Body of pancreas (tissue), 4 donors: ENCODE data around the gene ELOB. TPM values are rescaled to one million over a fixed set of nuclear protein-coding genes. Genes with fewer than 3 reads are reported as not detected.

Experiments used
- ATAC-seq: fragments of 150-250 bp; one replicate; pipeline ENCODE4 v1.9.1; 2016
- DNase-seq, 4 donors: peaks; one replicate each; pipeline ENCODE4 v3.0.0-alpha.2; 2019
- H3K27ac ChIP-seq, 4 donors: fragments of 200-600 bp; sonication (generic); 1 replicate in 3 of 4; 2 replicates in 1 of 4; pipeline versions ENCODE4 v1.5.1 to v1.6.1; 2016 to 2019; ENCODE audit warnings: mild to moderate bottlenecking in 1 of 4, mixed read lengths in 1 of 4, moderate library complexity in 1 of 4
- H3K27me3 ChIP-seq, 2 donors: fragments of 200-600 bp; sonication (generic); one replicate each; pipeline ENCODE4 v1.6.0; 2016; ENCODE audit warnings: mild to moderate bottlenecking in 1 of 2
- H3K36me3 ChIP-seq, 2 donors: fragments of 200-600 bp; sonication (generic); replicated peaks in 1 of 2; 2 replicates each; pipeline ENCODE4 v1.5.1; 2016; ENCODE audit warnings: low read depth in 2 of 2; ENCODE audit not compliant: insufficient read depth in 1 of 2
- H3K4me1 ChIP-seq: fragments of 200-600 bp; sonication (generic); one replicate; pipeline ENCODE4 v1.6.0; 2016
- H3K4me3 ChIP-seq, 2 donors: fragments of 200-600 bp; sonication (generic); 1 replicate in 1 of 2; 2 replicates in 1 of 2; pipeline ENCODE4 v1.5.1; 2016 to 2019
- H3K9me3 ChIP-seq, 3 donors: fragments of 200-600 bp; sonication (generic); 1 replicate in 2 of 3; 2 replicates in 1 of 3; pipeline ENCODE4 v1.5.1; 2016
- POLR2A ChIP-seq, 3 donors: fragments of 450-650 bp; IDR thresholded peaks; one replicate each; pipeline ENCODE4 v1.6.1; 2016; ENCODE audit warnings: antibody characterized with exemption in 3 of 3, mild to moderate bottlenecking in 2 of 3
- WGBS, 2 donors: methylation state at CpG; one replicate each; pipeline ENCODE4 v1.1.5; 2017; 5-methylcytosine and 5-hydroxymethylcytosine counted together
- intact Hi-C: fragments of 100-400 bp; cut with DNase I; formaldehyde crosslinking; loops from one replicate; pipeline ENCODE4 v1.15.1; 2023
- total RNA-seq, 2 donors: library from RNA; depleted of rRNA; stranded (reverse); fragments of >200 nt; gene quantifications; one replicate each; pipeline ENCODE4 v1.1.0, GENCODE V29; 2016
- TF ChIP-seq, protein P1 (sequence below), 7 experiments: fragments of 450-650 bp in 4 of 7; fragments of 200-600 bp in 3 of 7; sonication (generic) in 3 of 7; IDR thresholded peaks; one replicate each; pipeline ENCODE4 v1.5.1; 2016 to 2019; ENCODE audit warnings: antibody characterized with exemption in 7 of 7

ELOB gene
- total RNA-seq, 2 donors from 2014 or later: 77.5 to 186 TPM

DNA sequence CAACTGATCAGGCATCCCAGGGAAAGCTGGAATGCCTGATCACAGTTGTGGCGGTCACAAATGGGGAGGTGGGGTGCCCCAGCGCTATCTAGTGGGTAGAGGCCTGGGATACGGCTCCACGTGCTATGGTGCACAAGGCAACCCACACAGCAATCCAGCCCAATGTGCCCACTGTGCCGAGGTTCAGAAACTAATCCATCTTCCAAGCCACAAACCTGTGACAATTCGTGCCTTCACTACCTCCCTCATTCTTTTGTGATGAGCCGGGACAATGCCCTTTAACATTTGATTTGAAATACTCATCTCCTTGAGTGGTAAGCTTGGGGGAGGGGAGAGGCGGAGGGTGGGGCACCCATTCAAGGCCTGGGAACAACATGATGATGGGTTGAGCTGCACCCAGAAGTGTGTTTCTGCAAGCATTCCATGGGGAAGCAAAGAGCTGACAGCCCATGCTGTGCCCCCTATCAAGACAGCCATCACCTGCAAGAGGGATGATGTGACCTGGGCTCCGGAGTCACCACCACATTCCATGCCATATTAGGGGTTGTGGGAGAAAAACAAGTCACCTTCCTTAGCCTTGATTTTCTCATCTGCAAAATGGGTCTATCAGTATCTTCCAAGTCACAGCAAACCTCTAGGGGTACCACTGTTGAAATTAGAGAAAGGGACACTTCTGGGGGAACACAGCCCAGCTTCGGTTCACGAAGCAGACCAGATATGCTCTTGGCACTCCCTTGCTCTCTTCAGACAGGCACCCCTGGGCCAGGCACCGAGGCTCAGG, 3.7 kb downstream of the ELOB start:
- ATAC-seq (no peak), DNase-seq (peak in 1 of 4 donors; percentile 4)
- peaks cover 25 to 30% of the 10 kb centered on the region in 2 donors for H3K36me3 ChIP-seq
- H3K4me1 ChIP-seq: peaks cover 19% of the 10 kb centered on the region
- H3K9me3 ChIP-seq: no peaks in the 10 kb centered on the region
- H3K4me3 ChIP-seq: no peak overlapping the region
- TF ChIP-seq, protein P1, sequence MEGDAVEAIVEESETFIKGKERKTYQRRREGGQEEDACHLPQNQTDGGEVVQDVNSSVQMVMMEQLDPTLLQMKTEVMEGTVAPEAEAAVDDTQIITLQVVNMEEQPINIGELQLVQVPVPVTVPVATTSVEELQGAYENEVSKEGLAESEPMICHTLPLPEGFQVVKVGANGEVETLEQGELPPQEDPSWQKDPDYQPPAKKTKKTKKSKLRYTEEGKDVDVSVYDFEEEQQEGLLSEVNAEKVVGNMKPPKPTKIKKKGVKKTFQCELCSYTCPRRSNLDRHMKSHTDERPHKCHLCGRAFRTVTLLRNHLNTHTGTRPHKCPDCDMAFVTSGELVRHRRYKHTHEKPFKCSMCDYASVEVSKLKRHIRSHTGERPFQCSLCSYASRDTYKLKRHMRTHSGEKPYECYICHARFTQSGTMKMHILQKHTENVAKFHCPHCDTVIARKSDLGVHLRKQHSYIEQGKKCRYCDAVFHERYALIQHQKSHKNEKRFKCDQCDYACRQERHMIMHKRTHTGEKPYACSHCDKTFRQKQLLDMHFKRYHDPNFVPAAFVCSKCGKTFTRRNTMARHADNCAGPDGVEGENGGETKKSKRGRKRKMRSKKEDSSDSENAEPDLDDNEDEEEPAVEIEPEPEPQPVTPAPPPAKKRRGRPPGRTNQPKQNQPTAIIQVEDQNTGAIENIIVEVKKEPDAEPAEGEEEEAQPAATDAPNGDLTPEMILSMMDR (IDR thresholded peaks at IDR 0.05): no peak
- no peak for TF ChIP-seq POLR2A (IDR thresholded peaks at IDR 0.05)
- intact Hi-C loops: no loop called here
- WGBS, 2 donors: 81 to 87% methylated on average over 11 to 12 of the region's 12 CpGs
- H3K27me3 ChIP-seq: no peaks in the 10 kb centered on the region
- no peak overlapping the region for H3K27ac ChIP-seq

DNA sequence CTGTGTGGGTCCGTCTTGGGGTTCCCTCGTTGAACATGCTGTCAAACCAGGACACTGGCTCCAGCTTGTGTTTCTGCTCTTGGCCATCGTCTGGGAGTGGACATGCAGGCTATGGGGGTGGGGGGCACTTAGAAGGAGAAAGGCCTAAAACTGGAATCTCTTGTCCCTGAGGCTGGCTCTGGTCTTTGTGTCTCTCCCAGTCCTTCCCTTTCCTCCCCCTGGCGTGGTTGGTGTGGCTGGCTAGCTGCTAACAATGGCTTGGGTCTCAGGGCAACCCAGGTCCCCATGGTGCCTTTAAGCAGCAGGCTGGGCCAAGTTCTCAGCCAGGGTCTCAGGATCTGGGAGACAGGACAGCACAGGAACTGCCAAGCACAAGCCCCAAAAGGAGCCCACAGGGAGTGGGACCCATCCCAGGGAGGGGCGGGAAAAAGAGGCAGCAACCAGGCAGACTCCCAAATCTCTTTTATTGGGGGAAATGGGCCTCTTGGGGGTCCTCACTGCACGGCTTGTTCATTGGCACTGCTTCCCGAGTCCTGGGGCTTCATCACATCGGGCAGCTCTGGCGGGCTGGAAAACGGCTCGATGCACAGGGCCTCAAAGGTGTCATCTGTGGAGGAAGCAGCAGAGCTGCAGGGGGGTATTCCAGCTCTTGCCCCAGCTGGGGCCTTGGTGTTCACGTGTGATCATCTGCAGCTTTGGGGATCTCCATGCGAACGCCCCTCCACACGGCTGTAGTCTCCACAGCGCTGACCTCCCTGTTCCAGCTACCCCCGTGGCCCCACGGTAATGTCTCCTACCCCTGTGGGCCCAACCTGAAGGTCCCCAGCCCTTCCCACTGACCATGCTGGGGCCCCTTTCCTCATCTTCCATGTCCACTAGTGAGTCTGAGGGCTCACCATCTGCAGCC, 5.3 kb downstream of the ELOB start:
- no peak for ATAC-seq
- H3K27ac ChIP-seq: no peak overlapping the region
- peaks cover 23% of the 10 kb centered on the region for H3K4me1 ChIP-seq
- H3K36me3 ChIP-seq: peaks cover 26 to 42% of the 10 kb centered on the region in 2 donors
- DNase-seq: peak in 1 of 4 donors; percentile 10
- TF ChIP-seq, protein P1 (IDR thresholded peaks at IDR 0.05): no peak
- TF ChIP-seq POLR2A (IDR thresholded peaks at IDR 0.05): no peak
- 84 to 96% methylated on average over 17 to 18 of the region's 18 CpGs for WGBS, 2 donors
- no peaks in the 10 kb centered on the region for H3K27me3 ChIP-seq
- no peak overlapping the region for H3K4me3 ChIP-seq
- H3K9me3 ChIP-seq: no peaks in the 10 kb centered on the region
- intact Hi-C loops: no loop called here

DNA sequence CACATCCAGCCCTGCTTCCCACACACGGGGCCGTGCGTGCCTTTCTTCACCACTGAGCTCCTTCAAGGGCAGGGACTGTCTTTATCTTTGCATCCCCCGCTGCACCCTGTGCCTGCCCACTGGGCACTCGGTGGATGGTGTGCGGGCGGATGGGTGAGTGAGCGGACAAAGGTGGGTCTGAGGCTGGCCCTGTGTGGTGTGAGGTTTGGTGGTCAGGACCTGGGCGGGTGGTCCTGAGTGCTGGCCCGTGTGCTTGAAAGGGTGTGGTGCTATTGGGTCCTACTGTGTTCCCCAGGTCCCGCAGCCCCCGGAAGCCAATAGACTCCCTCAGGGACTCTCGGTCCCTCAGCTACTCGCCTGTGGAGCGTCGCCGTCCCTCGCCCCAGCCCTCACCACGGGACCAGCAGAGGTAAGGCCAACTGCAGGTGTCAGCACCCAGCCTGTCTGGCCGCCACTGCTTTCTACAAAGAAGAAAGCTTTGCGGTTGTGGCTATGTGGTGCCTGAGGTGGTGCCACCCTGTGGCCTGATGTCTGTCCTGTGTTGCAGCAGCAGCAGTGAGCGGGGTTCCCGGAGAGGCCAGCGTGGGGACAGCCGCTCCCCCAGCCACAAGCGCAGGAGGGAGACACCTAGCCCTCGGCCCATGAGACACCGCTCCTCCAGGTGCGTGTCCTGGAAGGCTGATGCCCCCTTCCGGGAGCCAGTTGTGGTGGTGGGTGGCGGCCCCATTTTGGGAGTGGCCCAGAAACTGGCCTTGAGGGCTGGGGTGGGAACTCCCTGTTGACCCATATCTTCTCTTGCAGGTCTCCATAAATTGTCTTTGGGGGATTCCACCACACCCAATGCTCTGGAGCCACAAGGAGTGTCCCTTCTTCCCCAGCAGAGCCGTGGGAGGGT, 6.8 kb downstream of the ELOB start:
- Histone ChIP-seq H3K36me3 (peaks cover 26 to 42% of the 10 kb centered on the region in 2 donors), H3K27me3 (no peaks in the 10 kb centered on the region), H3K9me3 (no peaks in the 10 kb centered on the region), H3K27ac (no peak overlapping the region), H3K4me3 (no peak overlapping the region), H3K4me1 (peaks cover 12% of the 10 kb centered on the region)
- 86 to 88% methylated on average over 25 to 32 of the region's 32 CpGs for WGBS, 2 donors
- TF ChIP-seq, protein P1 (IDR thresholded peaks at IDR 0.05): no peak
- no peak for TF ChIP-seq POLR2A (IDR thresholded peaks at IDR 0.05)
- no peak for ATAC-seq
- peak in 1 of 4 donors; percentile 7 for DNase-seq
- intact Hi-C loops: no loop called here

DNA sequence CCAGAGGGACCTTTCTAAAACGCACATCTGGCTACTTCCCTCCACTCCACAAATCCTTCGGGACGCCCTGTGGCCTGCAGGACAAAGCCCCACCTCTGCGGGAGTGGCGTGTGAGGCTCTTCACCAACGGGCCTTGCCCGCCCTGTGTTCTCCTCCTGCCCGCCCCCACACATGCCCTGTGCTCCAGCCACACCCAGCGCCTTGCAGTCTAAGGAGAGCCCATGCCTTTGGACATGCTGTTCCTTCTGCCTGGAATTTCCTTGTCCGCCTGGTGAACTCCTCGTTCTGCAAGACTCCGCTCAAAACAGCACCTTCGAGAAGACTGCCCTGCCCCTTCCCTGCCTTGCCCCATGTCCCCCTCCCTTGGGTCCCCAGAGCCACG, 7.4 kb downstream of the ELOB start:
- Histone ChIP-seq H3K9me3 (no peaks in the 10 kb centered on the region), H3K27ac (no peak overlapping the region), H3K36me3 (peaks cover 26 to 43% of the 10 kb centered on the region in 2 donors), H3K27me3 (no peaks in the 10 kb centered on the region), H3K4me1 (peaks cover 11% of the 10 kb centered on the region), H3K4me3 (no peak overlapping the region)
- ATAC-seq: no peak
- TF ChIP-seq, protein P1 (IDR thresholded peaks at IDR 0.05): no peak
- no peak for TF ChIP-seq POLR2A (IDR thresholded peaks at IDR 0.05)
- intact Hi-C loops: no loop called here
- 79 to 85% methylated on average over 14 of the region's 14 CpGs for WGBS, 2 donors
- DNase-seq: no peak
